HepG2 (cell line): ENCODE data around the gene ZNF367. TPM values are rescaled to one million over a fixed set of nuclear protein-coding genes. Genes with fewer than 3 reads are reported as not detected.
A peak's percentile ranks its signal among the peaks of the same experiment; 100 is the strongest.

Experiments
- ATAC-seq: fragments of 200-7000 bp; cut with Tn5 transposase; 3 replicates; pipeline ENCODE4 v1.9.1; 2020; ENCODE audit warnings: mild to moderate bottlenecking, moderate library complexity
- BruUV-seq: library from RNA; stranded (reverse); fragments of 400-500 nt; replicated peaks from 2 replicates; lab custom pipeline; 2021; lab: Mats Ljungman, UMichigan
- CTCF ChIA-PET: fragments of 300-600 bp; formaldehyde crosslinking; extraction: SDS; loops from one replicate; lab custom pipeline; 2021; ENCODE audit warnings: low total read pairs, inconsistent platforms, low intra/inter-chr PET ratio; lab: Yijun Ruan, JAX
- POLR2A ChIA-PET: fragments of 350-600 bp; sonication (Branson Sonifier 250); formaldehyde crosslinking; loops from one replicate; lab custom pipeline; 2020; ENCODE audit warnings: antibody characterized with exemption, inconsistent platforms; lab: Yijun Ruan, JAX
- DNase-seq: peaks from one replicate; pipeline ENCODE4 v3.0.0-alpha.2; 2015; ENCODE audit warnings: low spot score
- FAIRE-seq: peaks from 3 replicates; lab custom pipeline; 2011; peaks lifted over from hg19 to GRCh38; lab: Jason Lieb, UNC
- H2AFZ ChIP-seq: one replicate; pipeline ENCODE4 v1.6.1; 2011; ENCODE audit warnings: low read length, inconsistent platforms
- H3K27ac ChIP-seq: fragments of 300-600 bp; 3 replicates; pipeline ENCODE4 v1.8.0; 2011; ENCODE audit warnings: mixed run types, mild to moderate bottlenecking, mixed read lengths, low read length, inconsistent platforms; ENCODE audit not compliant: insufficient read depth; ENCODE audit errors: extremely low read length
- H3K27me3 ChIP-seq, 2 experiments: fragments of 200-600 bp in 1 of 2; 2 replicates in 1 of 2; 3 replicates in 1 of 2; pipeline versions ENCODE4 v1.6.0 to v1.8.0; 2011; ENCODE audit warnings: low read length in 2 of 2, mild to moderate bottlenecking in 2 of 2, moderate library complexity in 2 of 2, inconsistent platforms in 1 of 2; ENCODE audit not compliant: insufficient read depth in 2 of 2, control insufficient read depth in 1 of 2
- H3K36me3 ChIP-seq, 2 experiments: fragments of 200-600 bp in 1 of 2; replicated peaks in 1 of 2; 2 replicates in 1 of 2; 3 replicates in 1 of 2; pipeline versions ENCODE4 v1.5.1 to v1.8.0; 2011; ENCODE audit warnings: low read length in 2 of 2, inconsistent platforms in 1 of 2; ENCODE audit not compliant: insufficient read depth in 2 of 2, control insufficient read depth in 1 of 2
- H3K4me1 ChIP-seq: 2 replicates; pipeline ENCODE4 v1.5.1; 2012; ENCODE audit warnings: low read length, inconsistent platforms; ENCODE audit not compliant: insufficient read depth
- H3K4me2 ChIP-seq: 2 replicates; pipeline ENCODE4 v1.6.0; 2011; ENCODE audit warnings: low read depth, low read length, inconsistent platforms
- H3K4me3 ChIP-seq, 3 experiments: fragments of 200-600 bp in 1 of 3; sonication (generic), shearing (Covaris generic) in 1 of 3; replicated peaks in 1 of 3; 2 replicates each; pipeline ENCODE4 v1.5.1; 2011 to 2016; ENCODE audit warnings: low read length in 3 of 3, inconsistent platforms in 2 of 3, low read depth in 2 of 3, mild to moderate bottlenecking in 2 of 3, control low read depth in 1 of 3, mixed read lengths in 1 of 3; ENCODE audit not compliant: insufficient read depth in 1 of 3
- H3K79me2 ChIP-seq: one replicate; pipeline ENCODE4 v1.6.1; 2011; ENCODE audit warnings: low read length, inconsistent platforms; ENCODE audit not compliant: insufficient read depth
- H3K9ac ChIP-seq: 2 replicates; pipeline ENCODE4 v1.6.0; 2011; ENCODE audit warnings: mild to moderate bottlenecking, low read depth, low read length, inconsistent platforms; ENCODE audit not compliant: insufficient read depth
- H3K9me3 ChIP-seq: 2 replicates; pipeline ENCODE4 v1.5.1; 2012; ENCODE audit warnings: mild to moderate bottlenecking, low read length
- H4K20me1 ChIP-seq: 2 replicates; pipeline ENCODE4 v1.6.0; 2011; ENCODE audit warnings: inconsistent platforms, mild to moderate bottlenecking, low read length, moderate library complexity; ENCODE audit not compliant: insufficient read depth
- CBX2 ChIP-seq, 2 experiments: fragments of 200-600 bp in 1 of 2; sonication (generic); formaldehyde crosslinking in 1 of 2; IDR thresholded peaks; 2 replicates each; pipeline versions ENCODE4 v1.7.0 to v1.8.1; 2018 to 2022; ENCODE audit warnings: low read depth in 2 of 2, low read length in 1 of 2, mild to moderate bottlenecking in 1 of 2, missing genetic modification reagents in 1 of 2
- DR1 ChIP-seq: sonication (generic); formaldehyde crosslinking; IDR thresholded peaks from 2 replicates; pipeline ENCODE4 v1.8.0; 2021; ENCODE audit warnings: mild to moderate bottlenecking, missing genetic modification reagents, inconsistent platforms
- FOSL2 ChIP-seq: sonication (generic); formaldehyde crosslinking; IDR thresholded peaks from 2 replicates; pipeline ENCODE4 v1.4.0; 2020; ENCODE audit warnings: missing genetic modification reagents
- GPBP1L1 ChIP-seq: sonication (generic); formaldehyde crosslinking; IDR thresholded peaks from 2 replicates; pipeline ENCODE4 v1.5.0; 2020; ENCODE audit warnings: mild to moderate bottlenecking, missing genetic modification reagents
- HDAC6 ChIP-seq: fragments of 200-600 bp; sonication (generic); IDR thresholded peaks from 2 replicates; pipeline ENCODE4 v1.7.0; 2017; ENCODE audit warnings: mild to moderate bottlenecking, antibody characterized with exemption, low read length, low read depth
- MAFF ChIP-seq: IDR thresholded peaks from 2 replicates; pipeline ENCODE4 v1.6.1; 2011; ENCODE audit warnings: low read depth, low read length, improper control_type of control experiment
- MAFK ChIP-seq, 2 experiments: IDR thresholded peaks in 1 of 2; conservative IDR thresholded peaks in 1 of 2; 2 replicates each; pipeline ENCODE4 v1.6.1; 2011; ENCODE audit warnings: improper control_type of control experiment in 2 of 2, low read length in 2 of 2
- POGZ ChIP-seq: sonication (generic); formaldehyde crosslinking; IDR thresholded peaks from 2 replicates; pipeline ENCODE4 v1.4.0; 2020; ENCODE audit warnings: mild to moderate bottlenecking, missing genetic modification reagents
- TRIM24 ChIP-seq: sonication (generic); formaldehyde crosslinking; IDR thresholded peaks from 2 replicates; pipeline ENCODE4 v1.8.0; 2022; ENCODE audit warnings: mild to moderate bottlenecking, missing genetic modification reagents
- ZNF318 ChIP-seq: sonication (generic); formaldehyde crosslinking; IDR thresholded peaks from 2 replicates; pipeline ENCODE4 v1.4.0; 2020; ENCODE audit warnings: mild to moderate bottlenecking, missing genetic modification reagents
- ZNF33B ChIP-seq: sonication (generic); formaldehyde crosslinking; IDR thresholded peaks from 2 replicates; pipeline ENCODE4 v1.5.1; 2020; ENCODE audit warnings: mild to moderate bottlenecking, missing genetic modification reagents
- ZNF550 ChIP-seq: sonication (generic); formaldehyde crosslinking; IDR thresholded peaks from 2 replicates; pipeline ENCODE4 v1.4.0; 2020; ENCODE audit warnings: mild to moderate bottlenecking, missing genetic modification reagents, borderline replicate concordance
- ZNF704 ChIP-seq: sonication (generic); formaldehyde crosslinking; IDR thresholded peaks from 2 replicates; pipeline ENCODE4 v1.8.1; 2023; ENCODE audit warnings: mild to moderate bottlenecking, inconsistent platforms, moderate library complexity, missing genetic modification reagents, borderline replicate concordance
- ZNF773 ChIP-seq: sonication (generic); formaldehyde crosslinking; IDR thresholded peaks from 2 replicates; pipeline ENCODE4 v1.4.0; 2020; ENCODE audit warnings: missing genetic modification reagents, borderline replicate concordance
- in situ Hi-C: cut with HindIII; loops from 2 replicates; pipeline ENCODE4 v1.10.0; 2017; ENCODE audit warnings: low pct_unique_long_range_greater_than_20kb; ENCODE audit not compliant: extremely low pct_ligation_motif_present
- intact Hi-C: fragments of 100-400 bp; cut with micrococcal nuclease; formaldehyde crosslinking; loops from one replicate; pipeline ENCODE4 v1.10.0; 2022; ENCODE audit not compliant: unreplicated experiment
- polyA plus RNA-seq, 8 experiments: library from polyadenylated mRNA; depleted of rRNA in 3 of 8; stranded (reverse) in 7 of 8; unstranded in 1 of 8; fragments of >200 nt; fragmentation: Illumina TruSeq in 4 of 8; extraction: Trizol in 4 of 8; gene quantifications; 2 replicates each; pipeline versions ENCODE4 v1.2.1 to v1.2.3, GENCODE V29; 2011 to 2016; ENCODE audit warnings: low read depth in 4 of 8, missing spikeins in 1 of 8, mixed read lengths in 1 of 8; ENCODE audit not compliant: insufficient read depth in 1 of 8
- total RNA-seq, 5 experiments: library from RNA; depleted of rRNA; stranded (reverse); fragments of >200 nt; fragmentation: Illumina TruSeq; extraction: Trizol; gene quantifications; 2 replicates each; pipeline ENCODE4 v1.2.3, GENCODE V29; 2016; ENCODE audit warnings: low read depth in 1 of 5

Gene ZNF367
- total and polyA plus RNA-seq, 2 of the 13 experiments (the other 11 are each of a cell fraction or from before 2014, with no cell fraction given), result 2.9 to 7.7 TPM

- no peak overlapping the region for H2AFZ ChIP-seq
- ATAC-seq (peak; percentile 48; the same call in 2 of the 3 replicates), DNase-seq (no peak), FAIRE-seq (no peak)
- no peaks in the 10 kb centered on the region for H3K79me2 ChIP-seq
- no peaks in the 10 kb centered on the region for H3K36me3 ChIP-seq
- POLR2A ChIA-PET, result no interaction called here
- no peak overlapping the region for H3K4me3 ChIP-seq
- no TSS peak for BruUV-seq
- H3K9me3 ChIP-seq, result no peaks in the 10 kb centered on the region
- H3K27me3 ChIP-seq, result no peaks in the 10 kb centered on the region
- in situ Hi-C loops (no loop called here), intact Hi-C loops (no loop called here)
- H3K9ac ChIP-seq, result no peak overlapping the region
- no peaks in the 10 kb centered on the region for H4K20me1 ChIP-seq
- H3K4me2 ChIP-seq, result 0 out of 2 replicates have a peak overlapping the region, but pooled peaks have one; percentile 1
- CTCF ChIA-PET, result no interaction called here
- H3K27ac ChIP-seq, result no peak overlapping the region
- peaks cover 31% of the 10 kb centered on the region for H3K4me1 ChIP-seq
- TF ChIP-seq DR1, result no peak
- no peak for TF ChIP-seq GPBP1L1 (CRISPR knock-in tag)
- TF ChIP-seq MAFK (conservative IDR thresholded peaks at IDR 0.05 in 1 of 2, IDR thresholded peaks at IDR 0.05 in 1 of 2; ENCODE audit: low read length in 2 of 2), result peak; percentile 23 to 43; a peak in 2 of 4 replicates
- no peak for TF ChIP-seq CBX2 (IDR thresholded peaks at IDR 0.05; ENCODE audit: low read depth, low read length)
- TF ChIP-seq CBX2 (CRISPR knock-in tag; IDR thresholded peaks at IDR 0.05; ENCODE audit: low read depth), result no peak
- no peak for TF ChIP-seq TRIM24 (CRISPR knock-in tag)
- TF ChIP-seq ZNF318, result no peak
- TF ChIP-seq FOSL2 (CRISPR knock-in tag), result no peak
- TF ChIP-seq ZNF550 (CRISPR knock-in tag), result no peak
- no peak for TF ChIP-seq HDAC6
- no peak for TF ChIP-seq ZNF704 (CRISPR knock-in tag)
- no peak for TF ChIP-seq POGZ (CRISPR knock-in tag)
- no peak for TF ChIP-seq ZNF33B (CRISPR knock-in tag)
- TF ChIP-seq MAFF, result peak; percentile 34; the same call in 1 of the 2 replicates
- no peak for TF ChIP-seq ZNF773 (CRISPR knock-in tag)
These were observed 11.6 kb upstream of the ZNF367 start for GRCh38 chr9:96429732-96430131.
